SK-N-SH (cell line): ENCODE results near the gene AP1S3. TPM values are rescaled to one million over a fixed set of nuclear protein-coding genes. Genes with fewer than 3 reads are reported as not detected.
A peak's percentile ranks its signal among the peaks of the same experiment; 100 is the strongest.

Experiments
- CTCF ChIA-PET: fragments of 300-600, 350-600 bp; formaldehyde crosslinking; extraction: SDS; loops from one replicate; lab custom pipeline; 2021; lab: Yijun Ruan, JAX
- POLR2A ChIA-PET: fragments of 350-600 bp; sonication (Branson Sonifier 250); formaldehyde crosslinking; extraction: SDS; loops from one replicate; lab custom pipeline; 2020; ENCODE audit warnings: antibody characterized with exemption, inconsistent platforms; lab: Yijun Ruan, JAX
- DNase-seq: peaks from one replicate; pipeline ENCODE4 v3.0.0; 2012
- H2AFZ ChIP-seq: fragments of 200-600 bp; sonication (generic); 2 replicates; pipeline ENCODE4 v1.8.1; 2016; ENCODE audit warnings: antibody characterized with exemption, mild to moderate bottlenecking, low read depth
- H3F3A ChIP-seq: fragments of 200-600 bp; sonication (generic); replicated peaks from 2 replicates; pipeline ENCODE3; 2016; ENCODE audit warnings: antibody characterized with exemption, mild to moderate bottlenecking; ENCODE audit not compliant: insufficient read depth
- H3K27ac ChIP-seq, 2 experiments: fragments of 200-500 bp in 1 of 2; fragments of 200-600 bp in 1 of 2; sonication (Bioruptor generic) in 1 of 2; sonication (generic), shearing (Covaris generic) in 1 of 2; 2 replicates each; pipeline versions ENCODE4 v1.5.1 to v1.6.1; 2014 to 2016; ENCODE audit warnings: low read depth in 2 of 2, inconsistent platforms in 1 of 2, low read length in 1 of 2, mild to moderate bottlenecking in 1 of 2, mixed read lengths in 1 of 2
- H3K27me3 ChIP-seq: fragments of 200-600 bp; sonication (generic), shearing (Covaris generic); 2 replicates; pipeline ENCODE4 v1.6.1; 2016; ENCODE audit warnings: mixed run types; ENCODE audit not compliant: insufficient read depth
- H3K36me3 ChIP-seq, 2 experiments: fragments of 200-500 bp in 1 of 2; fragments of 200-600 bp in 1 of 2; sonication (Bioruptor generic) in 1 of 2; sonication (generic) in 1 of 2; replicated peaks in 1 of 2; 2 replicates each; pipeline versions ENCODE3 to v1.5.1; 2014 to 2016; ENCODE audit warnings: low read length in 1 of 2, mild to moderate bottlenecking in 1 of 2; ENCODE audit not compliant: insufficient read depth in 2 of 2, control insufficient read depth in 1 of 2
- H3K4me1 ChIP-seq, 2 experiments: fragments of 200-500 bp in 1 of 2; fragments of 200-600 bp in 1 of 2; sonication (Bioruptor generic) in 1 of 2; sonication (generic), shearing (Covaris generic) in 1 of 2; 2 replicates each; pipeline versions ENCODE4 v1.5.1 to v1.6.1; 2014 to 2016; ENCODE audit warnings: low read depth in 1 of 2, low read length in 1 of 2, mixed run types in 1 of 2; ENCODE audit not compliant: insufficient read depth in 2 of 2, control insufficient read depth in 1 of 2
- H3K4me2 ChIP-seq: fragments of 200-600 bp; sonication (generic), shearing (Covaris generic); 2 replicates; pipeline ENCODE4 v1.6.1; 2017; ENCODE audit warnings: mixed run types
- H3K4me3 ChIP-seq, 2 experiments: fragments of 200-500 bp in 1 of 2; fragments of 200-600 bp in 1 of 2; sonication (Bioruptor generic) in 1 of 2; sonication (generic), shearing (Covaris generic) in 1 of 2; 2 replicates each; pipeline versions ENCODE4 v1.5.1 to v1.8.1; 2014 to 2016; ENCODE audit warnings: low read depth in 2 of 2, inconsistent platforms in 1 of 2, low read length in 1 of 2, mild to moderate bottlenecking in 1 of 2, mixed read lengths in 1 of 2, moderate library complexity in 1 of 2
- H3K79me2 ChIP-seq: fragments of 200-600 bp; sonication (generic); 2 replicates; pipeline ENCODE4 v1.8.1; 2017; ENCODE audit warnings: mild to moderate bottlenecking; ENCODE audit not compliant: insufficient read depth
- H3K9ac ChIP-seq: fragments of 200-600 bp; sonication (generic); 2 replicates; pipeline ENCODE4 v1.6.1; 2017; ENCODE audit warnings: mixed run types
- H3K9me2 ChIP-seq: fragments of 200-600 bp; sonication (generic); 2 replicates; pipeline ENCODE4 v1.6.1; 2017; ENCODE audit warnings: mixed run types
- H3K9me3 ChIP-seq: fragments of 200-600 bp; sonication (generic); 2 replicates; pipeline ENCODE4 v1.6.1; 2017; ENCODE audit warnings: mixed run types, mild to moderate bottlenecking, moderate library complexity
- H4K20me1 ChIP-seq: fragments of 200-600 bp; sonication (generic); 2 replicates; pipeline ENCODE4 v1.6.1; 2017; ENCODE audit warnings: mild to moderate bottlenecking, mixed run types; ENCODE audit not compliant: insufficient read depth
- CHD2 ChIP-seq: fragments of 150-350 bp; IDR thresholded peaks from 2 replicates; pipeline ENCODE4 v1.6.1; 2018; ENCODE audit warnings: low read length; ENCODE audit not compliant: partially characterized antibody
- EP300 ChIP-seq, 2 experiments: IDR thresholded peaks; 2 replicates each; pipeline versions ENCODE4 v1.4.0 to v1.6.1; 2012; ENCODE audit warnings: borderline replicate concordance in 1 of 2, low read depth in 1 of 2, low read length in 1 of 2
- FOXJ3 ChIP-seq: sonication (generic); formaldehyde crosslinking; IDR thresholded peaks from 2 replicates; pipeline ENCODE4 v1.5.1; 2020; ENCODE audit warnings: mild to moderate bottlenecking, missing genetic modification reagents
- FOXM1 ChIP-seq: IDR thresholded peaks from 2 replicates; pipeline ENCODE4 v1.4.0; 2012; ENCODE audit warnings: low read depth, mild to moderate bottlenecking
- GABPA ChIP-seq: IDR thresholded peaks from 2 replicates; pipeline ENCODE4 v1.4.0; 2012; ENCODE audit warnings: low read depth, mild to moderate bottlenecking
- GATA2 ChIP-seq: sonication (generic); formaldehyde crosslinking; IDR thresholded peaks from 2 replicates; pipeline ENCODE4 v1.5.0; 2020; ENCODE audit warnings: mild to moderate bottlenecking, missing genetic modification reagents
- MAX ChIP-seq: IDR thresholded peaks from 2 replicates; pipeline ENCODE4 v1.4.0; 2012; ENCODE audit warnings: low read depth
- MXI1 ChIP-seq: IDR thresholded peaks from 2 replicates; pipeline ENCODE4 v1.6.1; 2012; ENCODE audit warnings: mild to moderate bottlenecking, low read depth, low read length, improper control_type of control experiment
- NFIC ChIP-seq: IDR thresholded peaks from 2 replicates; pipeline ENCODE4 v1.4.0; 2012; ENCODE audit warnings: borderline replicate concordance
- NRF1 ChIP-seq: IDR thresholded peaks from 2 replicates; pipeline ENCODE4 v1.6.1; 2012; ENCODE audit warnings: low read depth, mild to moderate bottlenecking, low read length
- POLR2AphosphoS5 ChIP-seq: IDR thresholded peaks from 2 replicates; pipeline ENCODE4 v1.6.1; 2012; ENCODE audit warnings: low read depth, low read length
- RFX5 ChIP-seq: IDR thresholded peaks from 2 replicates; pipeline ENCODE4 v1.6.1; 2012; ENCODE audit warnings: mild to moderate bottlenecking, improper control_type of control experiment, low read length
- RXRA ChIP-seq: IDR thresholded peaks from 2 replicates; pipeline ENCODE4 v1.4.0; 2012; ENCODE audit warnings: low read depth, mild to moderate bottlenecking, borderline replicate concordance
- SIN3A ChIP-seq: IDR thresholded peaks from 2 replicates; pipeline ENCODE4 v1.6.1; 2012; ENCODE audit warnings: low read depth, mild to moderate bottlenecking, low read length, moderate library complexity, borderline replicate concordance
- TEAD4 ChIP-seq: IDR thresholded peaks from 2 replicates; pipeline ENCODE4 v1.4.0; 2012; ENCODE audit warnings: mild to moderate bottlenecking, borderline replicate concordance; ENCODE audit not compliant: insufficient read depth
- USF1 ChIP-seq: IDR thresholded peaks from 2 replicates; pipeline ENCODE4 v1.4.0; 2012; ENCODE audit warnings: low read depth, borderline replicate concordance
- YY1 ChIP-seq: IDR thresholded peaks from 2 replicates; pipeline ENCODE4 v1.4.0; 2012; ENCODE audit warnings: low read depth, mild to moderate bottlenecking
- WGBS: methylation state at CpG from one replicate; pipeline ENCODE4 v1.1.6; 2017; ENCODE audit warnings: low lambda C conversion rate; 5-methylcytosine and 5-hydroxymethylcytosine counted together
- polyA plus RNA-seq, 3 experiments: library from polyadenylated mRNA; depleted of rRNA; stranded (reverse); fragments of >200 nt; gene quantifications; 2 replicates each; pipeline ENCODE4 v1.2.3, GENCODE V29; 2012
- TF ChIP-seq, protein P1 (sequence below): fragments of 150-350 bp; IDR thresholded peaks from 2 replicates; pipeline ENCODE4 v1.6.1; 2016; ENCODE audit warnings: mild to moderate bottlenecking, low read depth, low read length
- TF ChIP-seq, protein P2 (sequence below): fragments of 200-600 bp; sonication (generic); IDR thresholded peaks from 2 replicates; pipeline ENCODE4 v1.6.1; 2017; ENCODE audit warnings: antibody characterized with exemption, mild to moderate bottlenecking, moderate library complexity
- TF ChIP-seq, protein P3 (sequence below): fragments of 150-350 bp; IDR thresholded peaks from 2 replicates; pipeline ENCODE4 v1.6.1; 2017; ENCODE audit warnings: antibody characterized with exemption, low read length, low read depth, borderline replicate concordance
- TF ChIP-seq, protein P4 (sequence below): IDR thresholded peaks from 2 replicates; pipeline ENCODE4 v1.6.1; 2012; ENCODE audit warnings: mild to moderate bottlenecking, low read depth, low read length, moderate library complexity
- TF ChIP-seq, protein P5 (sequence below): IDR thresholded peaks from 2 replicates; pipeline ENCODE4 v1.4.0; 2012; ENCODE audit warnings: low read depth, borderline replicate concordance

Gene AP1S3
- polyA plus RNA-seq, 1 of the 3 experiments (the other 2 are of a cell fraction) = 4.8 TPM

- Histone ChIP-seq H3K27ac (peak overlapping the region; percentile 91 to 97), H3K36me3 (no peaks in the 10 kb centered on the region), H3K27me3 (no peaks in the 10 kb centered on the region), H3K9me3 (no peaks in the 10 kb centered on the region), H3K9me2 (no peaks in the 10 kb centered on the region), H2AFZ (peak overlapping the region; percentile 48; the same call in 1 of the 2 replicates), H3K9ac (peak overlapping the region; percentile 65), H3K4me1 (peaks cover 16 to 35% of the 10 kb centered on the region in 2 experiments; a peak in 3 of 4 replicates), H3F3A (peaks cover 23% of the 10 kb centered on the region), H3K4me3 (peak overlapping the region; percentile 23 to 42; a peak in 3 of 4 replicates), H4K20me1 (no peaks in the 10 kb centered on the region), H3K4me2 (peak overlapping the region; percentile 68), H3K79me2 (no peaks in the 10 kb centered on the region)
- ChIA-PET POLR2A (no interaction called here), CTCF (interaction anchor here (1.1 kb wide), 1 partner anchor 754 kb away, joined by 5 read pairs; no protein-coding TSS in a partner anchor)
- peak; percentile 72 for DNase-seq
- 7% methylated on average over 5 of the region's 5 CpGs for WGBS
- TF ChIP-seq, protein P1, sequence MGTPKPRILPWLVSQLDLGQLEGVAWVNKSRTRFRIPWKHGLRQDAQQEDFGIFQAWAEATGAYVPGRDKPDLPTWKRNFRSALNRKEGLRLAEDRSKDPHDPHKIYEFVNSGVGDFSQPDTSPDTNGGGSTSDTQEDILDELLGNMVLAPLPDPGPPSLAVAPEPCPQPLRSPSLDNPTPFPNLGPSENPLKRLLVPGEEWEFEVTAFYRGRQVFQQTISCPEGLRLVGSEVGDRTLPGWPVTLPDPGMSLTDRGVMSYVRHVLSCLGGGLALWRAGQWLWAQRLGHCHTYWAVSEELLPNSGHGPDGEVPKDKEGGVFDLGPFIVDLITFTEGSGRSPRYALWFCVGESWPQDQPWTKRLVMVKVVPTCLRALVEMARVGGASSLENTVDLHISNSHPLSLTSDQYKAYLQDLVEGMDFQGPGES = no peak
- TF ChIP-seq, protein P2, sequence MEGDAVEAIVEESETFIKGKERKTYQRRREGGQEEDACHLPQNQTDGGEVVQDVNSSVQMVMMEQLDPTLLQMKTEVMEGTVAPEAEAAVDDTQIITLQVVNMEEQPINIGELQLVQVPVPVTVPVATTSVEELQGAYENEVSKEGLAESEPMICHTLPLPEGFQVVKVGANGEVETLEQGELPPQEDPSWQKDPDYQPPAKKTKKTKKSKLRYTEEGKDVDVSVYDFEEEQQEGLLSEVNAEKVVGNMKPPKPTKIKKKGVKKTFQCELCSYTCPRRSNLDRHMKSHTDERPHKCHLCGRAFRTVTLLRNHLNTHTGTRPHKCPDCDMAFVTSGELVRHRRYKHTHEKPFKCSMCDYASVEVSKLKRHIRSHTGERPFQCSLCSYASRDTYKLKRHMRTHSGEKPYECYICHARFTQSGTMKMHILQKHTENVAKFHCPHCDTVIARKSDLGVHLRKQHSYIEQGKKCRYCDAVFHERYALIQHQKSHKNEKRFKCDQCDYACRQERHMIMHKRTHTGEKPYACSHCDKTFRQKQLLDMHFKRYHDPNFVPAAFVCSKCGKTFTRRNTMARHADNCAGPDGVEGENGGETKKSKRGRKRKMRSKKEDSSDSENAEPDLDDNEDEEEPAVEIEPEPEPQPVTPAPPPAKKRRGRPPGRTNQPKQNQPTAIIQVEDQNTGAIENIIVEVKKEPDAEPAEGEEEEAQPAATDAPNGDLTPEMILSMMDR = no peak
- TF ChIP-seq NFIC = peak; percentile 83
- peak; percentile 34 to 96; a peak in 2 of 4 replicates for TF ChIP-seq EP300 (IDR thresholded peaks at IDR 0.05; ENCODE audit: borderline replicate concordance in 1 of 2, low read depth in 1 of 2, low read length in 1 of 2)
- TF ChIP-seq, protein P3, sequence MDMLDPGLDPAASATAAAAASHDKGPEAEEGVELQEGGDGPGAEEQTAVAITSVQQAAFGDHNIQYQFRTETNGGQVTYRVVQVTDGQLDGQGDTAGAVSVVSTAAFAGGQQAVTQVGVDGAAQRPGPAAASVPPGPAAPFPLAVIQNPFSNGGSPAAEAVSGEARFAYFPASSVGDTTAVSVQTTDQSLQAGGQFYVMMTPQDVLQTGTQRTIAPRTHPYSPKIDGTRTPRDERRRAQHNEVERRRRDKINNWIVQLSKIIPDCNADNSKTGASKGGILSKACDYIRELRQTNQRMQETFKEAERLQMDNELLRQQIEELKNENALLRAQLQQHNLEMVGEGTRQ = no peak
- TF ChIP-seq USF1 = 0 out of 2 replicates have a peak, but pooled peaks have one; percentile 25
- peak; percentile 55; the same call in 1 of the 2 replicates for TF ChIP-seq RXRA
- TF ChIP-seq, protein P4, sequence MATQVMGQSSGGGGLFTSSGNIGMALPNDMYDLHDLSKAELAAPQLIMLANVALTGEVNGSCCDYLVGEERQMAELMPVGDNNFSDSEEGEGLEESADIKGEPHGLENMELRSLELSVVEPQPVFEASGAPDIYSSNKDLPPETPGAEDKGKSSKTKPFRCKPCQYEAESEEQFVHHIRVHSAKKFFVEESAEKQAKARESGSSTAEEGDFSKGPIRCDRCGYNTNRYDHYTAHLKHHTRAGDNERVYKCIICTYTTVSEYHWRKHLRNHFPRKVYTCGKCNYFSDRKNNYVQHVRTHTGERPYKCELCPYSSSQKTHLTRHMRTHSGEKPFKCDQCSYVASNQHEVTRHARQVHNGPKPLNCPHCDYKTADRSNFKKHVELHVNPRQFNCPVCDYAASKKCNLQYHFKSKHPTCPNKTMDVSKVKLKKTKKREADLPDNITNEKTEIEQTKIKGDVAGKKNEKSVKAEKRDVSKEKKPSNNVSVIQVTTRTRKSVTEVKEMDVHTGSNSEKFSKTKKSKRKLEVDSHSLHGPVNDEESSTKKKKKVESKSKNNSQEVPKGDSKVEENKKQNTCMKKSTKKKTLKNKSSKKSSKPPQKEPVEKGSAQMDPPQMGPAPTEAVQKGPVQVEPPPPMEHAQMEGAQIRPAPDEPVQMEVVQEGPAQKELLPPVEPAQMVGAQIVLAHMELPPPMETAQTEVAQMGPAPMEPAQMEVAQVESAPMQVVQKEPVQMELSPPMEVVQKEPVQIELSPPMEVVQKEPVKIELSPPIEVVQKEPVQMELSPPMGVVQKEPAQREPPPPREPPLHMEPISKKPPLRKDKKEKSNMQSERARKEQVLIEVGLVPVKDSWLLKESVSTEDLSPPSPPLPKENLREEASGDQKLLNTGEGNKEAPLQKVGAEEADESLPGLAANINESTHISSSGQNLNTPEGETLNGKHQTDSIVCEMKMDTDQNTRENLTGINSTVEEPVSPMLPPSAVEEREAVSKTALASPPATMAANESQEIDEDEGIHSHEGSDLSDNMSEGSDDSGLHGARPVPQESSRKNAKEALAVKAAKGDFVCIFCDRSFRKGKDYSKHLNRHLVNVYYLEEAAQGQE = 0 out of 2 replicates have a peak, but pooled peaks have one; percentile 62
- TF ChIP-seq YY1 = peak; percentile 57; the same call in 1 of the 2 replicates
- no peak for TF ChIP-seq MAX
- TF ChIP-seq FOXM1 = no peak
- peak; percentile 82; the same call in 1 of the 2 replicates for TF ChIP-seq SIN3A
- 0 out of 2 replicates have a peak, but pooled peaks have one; percentile 17 for TF ChIP-seq GABPA
- no peak for TF ChIP-seq NRF1
- TF ChIP-seq GATA2 (CRISPR knock-in tag) = no peak
- TF ChIP-seq CHD2 = peak; percentile 36
- TF ChIP-seq FOXJ3 = no peak
- no peak for TF ChIP-seq MXI1
- TF ChIP-seq RFX5 = 0 out of 2 replicates have a peak, but pooled peaks have one; percentile 16
- peak; percentile 69; the same call in 1 of the 2 replicates for TF ChIP-seq POLR2AphosphoS5
- TF ChIP-seq, protein P5, sequence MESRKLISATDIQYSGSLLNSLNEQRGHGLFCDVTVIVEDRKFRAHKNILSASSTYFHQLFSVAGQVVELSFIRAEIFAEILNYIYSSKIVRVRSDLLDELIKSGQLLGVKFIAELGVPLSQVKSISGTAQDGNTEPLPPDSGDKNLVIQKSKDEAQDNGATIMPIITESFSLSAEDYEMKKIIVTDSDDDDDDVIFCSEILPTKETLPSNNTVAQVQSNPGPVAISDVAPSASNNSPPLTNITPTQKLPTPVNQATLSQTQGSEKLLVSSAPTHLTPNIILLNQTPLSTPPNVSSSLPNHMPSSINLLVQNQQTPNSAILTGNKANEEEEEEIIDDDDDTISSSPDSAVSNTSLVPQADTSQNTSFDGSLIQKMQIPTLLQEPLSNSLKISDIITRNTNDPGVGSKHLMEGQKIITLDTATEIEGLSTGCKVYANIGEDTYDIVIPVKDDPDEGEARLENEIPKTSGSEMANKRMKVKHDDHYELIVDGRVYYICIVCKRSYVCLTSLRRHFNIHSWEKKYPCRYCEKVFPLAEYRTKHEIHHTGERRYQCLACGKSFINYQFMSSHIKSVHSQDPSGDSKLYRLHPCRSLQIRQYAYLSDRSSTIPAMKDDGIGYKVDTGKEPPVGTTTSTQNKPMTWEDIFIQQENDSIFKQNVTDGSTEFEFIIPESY = no peak; the same call in 1 of the 2 replicates
- TF ChIP-seq TEAD4 = peak; percentile 95
Measured at GRCh38 chr2:223725494-223725893, 111.9 kb downstream of the AP1S3 start.
